GM12873 (cell line): ENCODE data around the gene CDH13.

Source experiments
- TF ChIP-seq, protein P1 (sequence below): IDR thresholded peaks from 2 replicates; pipeline ENCODE4 v1.5.1; 2012; ENCODE audit warnings: low read depth, mild to moderate bottlenecking, moderate library complexity, low read length, control low read depth; ENCODE audit not compliant: insufficient read depth; ENCODE audit errors: missing control alignments

Gene CDH13

DNA sequence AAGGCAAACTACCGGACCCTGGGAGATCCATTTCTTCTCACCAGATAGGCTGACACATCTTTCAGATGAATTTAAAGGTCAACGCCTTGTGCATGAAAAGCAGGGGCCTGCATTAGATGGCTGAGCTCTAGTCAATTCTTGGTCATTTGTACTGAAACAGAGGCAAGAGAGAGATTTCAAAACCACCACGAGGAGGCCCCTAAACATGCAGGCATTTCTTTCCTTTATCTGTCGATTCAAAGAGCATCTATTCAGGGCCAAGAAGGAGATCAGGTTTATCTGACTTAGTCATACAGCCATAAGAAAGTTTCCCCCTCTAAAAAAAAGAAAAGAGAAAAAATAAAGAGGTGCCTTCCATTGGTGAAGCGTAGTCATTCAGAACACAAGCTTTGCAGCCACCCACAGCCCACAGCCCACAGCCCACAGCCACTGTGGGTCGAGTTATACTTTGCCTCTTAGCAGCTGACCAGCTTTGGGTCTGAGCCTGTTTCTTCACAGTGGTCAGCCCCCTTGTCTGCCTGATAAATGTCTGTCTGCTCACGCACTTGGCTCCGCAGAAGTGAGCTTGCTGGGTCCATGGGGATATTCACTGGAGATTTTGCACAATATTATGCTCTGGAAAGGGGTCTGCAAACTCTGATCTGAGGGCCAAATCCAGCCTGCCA is 207.5 kb downstream of the CDH13 start:
- TF ChIP-seq, protein P1, sequence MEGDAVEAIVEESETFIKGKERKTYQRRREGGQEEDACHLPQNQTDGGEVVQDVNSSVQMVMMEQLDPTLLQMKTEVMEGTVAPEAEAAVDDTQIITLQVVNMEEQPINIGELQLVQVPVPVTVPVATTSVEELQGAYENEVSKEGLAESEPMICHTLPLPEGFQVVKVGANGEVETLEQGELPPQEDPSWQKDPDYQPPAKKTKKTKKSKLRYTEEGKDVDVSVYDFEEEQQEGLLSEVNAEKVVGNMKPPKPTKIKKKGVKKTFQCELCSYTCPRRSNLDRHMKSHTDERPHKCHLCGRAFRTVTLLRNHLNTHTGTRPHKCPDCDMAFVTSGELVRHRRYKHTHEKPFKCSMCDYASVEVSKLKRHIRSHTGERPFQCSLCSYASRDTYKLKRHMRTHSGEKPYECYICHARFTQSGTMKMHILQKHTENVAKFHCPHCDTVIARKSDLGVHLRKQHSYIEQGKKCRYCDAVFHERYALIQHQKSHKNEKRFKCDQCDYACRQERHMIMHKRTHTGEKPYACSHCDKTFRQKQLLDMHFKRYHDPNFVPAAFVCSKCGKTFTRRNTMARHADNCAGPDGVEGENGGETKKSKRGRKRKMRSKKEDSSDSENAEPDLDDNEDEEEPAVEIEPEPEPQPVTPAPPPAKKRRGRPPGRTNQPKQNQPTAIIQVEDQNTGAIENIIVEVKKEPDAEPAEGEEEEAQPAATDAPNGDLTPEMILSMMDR, result no peak

DNA sequence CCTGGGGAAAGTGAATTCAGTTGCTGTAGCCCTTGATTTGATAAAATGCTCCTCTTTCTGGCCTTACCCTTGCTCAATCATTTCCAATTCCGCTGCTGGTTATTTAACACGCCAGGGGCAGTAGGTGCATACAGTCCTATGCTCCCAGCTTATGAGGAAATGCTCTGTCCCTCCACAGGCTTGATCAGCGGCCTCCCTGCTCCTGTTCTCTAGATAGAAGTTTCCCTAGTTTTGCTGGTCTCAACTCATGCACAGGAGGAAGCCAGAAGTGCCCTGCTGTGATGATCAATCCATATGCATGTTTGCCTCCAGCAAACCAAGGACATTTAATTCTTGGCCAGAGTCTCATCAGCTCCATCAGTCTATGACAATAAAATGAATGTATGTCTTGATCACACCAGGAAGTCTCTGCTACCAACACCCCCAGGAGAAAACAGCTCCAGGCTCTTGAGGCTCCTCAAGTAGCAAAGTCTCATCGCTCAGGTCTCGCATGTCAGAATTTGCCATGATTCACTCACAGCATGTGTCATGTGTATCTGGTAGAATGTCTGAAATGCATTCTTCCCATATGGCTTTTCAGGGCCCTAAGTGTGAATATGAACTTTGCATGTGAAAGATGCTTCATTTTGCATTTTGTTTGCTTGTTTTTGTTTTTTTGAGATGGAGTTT is 208.9 kb downstream of the CDH13 start:
- TF ChIP-seq, protein P1, result no peak

DNA sequence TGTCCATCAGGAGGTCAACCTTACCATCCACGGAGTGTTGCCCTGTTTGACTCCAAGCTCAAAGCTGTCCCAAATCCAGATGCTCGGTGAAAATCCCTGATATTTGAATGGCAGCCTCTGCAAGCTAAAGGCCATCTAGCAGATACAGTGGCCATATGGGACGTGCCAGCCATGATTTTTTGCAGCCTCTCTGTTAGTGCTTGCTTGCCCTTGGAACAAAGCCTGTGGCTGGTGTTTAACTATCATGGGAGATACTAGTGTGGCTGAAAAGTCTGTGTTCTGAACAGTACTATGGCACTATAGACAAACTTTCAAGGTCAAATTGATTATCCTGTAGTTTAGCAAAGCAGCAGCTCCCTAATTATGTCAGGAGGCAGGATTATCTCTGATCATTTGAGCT is 214.3 kb downstream of the CDH13 start:
- TF ChIP-seq, protein P1, result no peak

DNA sequence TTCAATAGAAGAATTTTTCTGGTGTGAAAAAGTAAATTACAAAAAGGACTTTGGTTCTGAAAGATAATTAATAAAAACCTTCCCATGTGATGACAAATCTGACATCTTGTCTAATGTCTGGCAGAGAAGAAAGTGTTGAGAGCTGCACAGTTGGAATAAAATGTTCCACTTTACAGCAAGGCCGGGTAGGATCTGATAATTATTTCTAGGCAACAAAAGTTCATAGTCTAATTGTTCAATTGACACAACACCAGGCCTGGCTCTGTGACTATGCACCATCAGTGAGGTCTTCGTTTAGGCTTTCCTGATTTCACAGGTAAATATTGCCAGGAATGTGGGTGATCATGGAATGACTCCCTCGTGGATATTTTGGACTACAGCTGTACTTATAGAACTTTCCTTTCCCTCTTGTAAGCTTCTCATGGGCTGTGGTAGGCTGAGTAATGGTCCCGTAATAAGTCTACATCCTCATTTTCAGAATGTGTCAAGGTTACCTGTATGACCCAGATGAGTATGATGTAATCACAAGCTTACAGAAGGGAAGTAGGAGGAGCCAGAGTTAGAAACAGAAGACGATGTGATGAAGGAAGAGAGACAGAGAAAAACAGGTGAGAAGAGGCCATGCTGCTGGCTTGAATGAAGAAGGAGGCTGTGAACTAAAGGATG is 217.0 kb downstream of the CDH13 start:
- TF ChIP-seq, protein P1, result no peak

DNA sequence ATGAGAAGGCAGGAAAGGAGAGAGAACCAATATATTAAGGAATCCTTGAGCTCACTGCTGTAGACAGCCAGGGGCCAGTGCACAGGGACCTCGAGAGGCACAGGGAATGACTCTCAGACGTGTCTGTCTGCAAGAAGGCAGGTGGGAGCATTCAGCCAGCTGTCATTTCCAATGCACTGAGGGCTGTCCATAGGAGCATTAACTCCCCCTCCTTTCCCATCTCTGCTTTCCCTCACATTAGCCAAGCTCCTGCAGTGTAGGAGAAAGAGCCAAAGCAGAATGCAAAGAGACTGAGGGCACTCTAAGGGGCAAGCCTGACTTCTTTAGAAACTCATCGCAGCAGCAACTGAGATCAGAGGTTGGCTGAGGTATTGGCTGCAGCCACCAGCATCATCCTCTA is 218.3 kb downstream of the CDH13 start:
- TF ChIP-seq, protein P1, result no peak

DNA sequence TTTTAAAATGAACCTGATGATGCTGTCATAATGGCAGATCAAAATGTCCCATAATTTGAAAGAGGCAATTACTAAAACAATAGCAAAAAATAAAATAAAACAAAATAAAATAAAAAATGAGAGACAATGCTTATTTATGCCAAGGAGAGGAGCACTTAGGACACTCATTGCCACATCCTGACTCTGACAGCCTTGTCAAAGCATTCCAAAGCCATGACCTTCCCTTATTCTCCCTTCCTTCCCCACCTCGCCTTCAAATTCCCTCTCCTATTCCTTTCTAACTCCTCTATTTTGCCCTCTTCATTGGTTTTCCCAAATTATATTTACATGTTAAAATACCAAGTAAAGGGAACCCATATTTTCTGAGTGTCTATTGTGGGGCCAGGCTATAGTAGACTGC is 220.0 kb downstream of the CDH13 start:
- TF ChIP-seq, protein P1, result no peak

DNA sequence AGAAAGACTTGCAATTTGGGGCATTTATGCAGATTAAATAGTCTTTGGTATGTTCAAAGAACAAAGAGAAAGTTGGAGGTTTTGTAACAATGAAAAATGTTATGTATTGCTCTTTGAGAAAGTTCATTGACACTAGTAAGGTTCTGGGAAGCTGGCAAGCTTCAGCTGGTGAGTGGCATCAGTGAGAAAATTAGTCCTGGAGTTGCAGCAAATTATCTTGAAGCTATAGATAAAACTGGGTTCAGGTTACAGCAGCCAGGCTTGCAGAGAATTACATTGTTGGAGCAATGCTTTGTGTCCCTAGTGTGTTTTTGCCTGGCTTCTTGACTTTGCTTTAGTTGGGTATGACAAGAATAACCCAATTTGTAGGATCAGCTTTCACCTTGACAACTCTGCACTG is 221.2 kb downstream of the CDH13 start:
- TF ChIP-seq, protein P1, result no peak
